Measurements from ENCODE around the gene ADAM12.

The ADAM12 gene

DNA sequence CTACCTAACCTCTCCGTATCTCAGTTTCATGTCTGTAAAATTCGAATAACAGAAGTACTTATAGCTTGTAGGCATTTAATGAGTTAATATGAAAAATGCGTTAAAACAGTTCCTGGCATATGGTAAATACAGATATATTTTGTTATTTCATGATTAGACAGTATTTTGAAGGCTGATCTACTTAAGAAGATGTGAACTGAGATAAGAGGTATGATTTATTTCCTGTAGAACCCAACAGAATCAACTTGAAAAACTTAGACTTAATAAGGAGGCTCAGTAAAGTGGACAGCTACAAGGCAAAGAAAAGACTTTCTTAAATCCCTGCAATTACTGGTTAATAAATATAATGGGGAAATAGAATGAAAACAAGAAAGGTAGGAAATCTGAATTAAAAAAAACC is 388.6 kb downstream of the ADAM12 start:
- no peak for ATAC-seq (ENCODE audit: insufficient read depth, low read depth)

GRCh38 chr10:125997586-125997985 is 390.7 kb downstream of the ADAM12 start:
- Histone ChIP-seq H3K9me3 (ENCODE audit: insufficient read depth, low read length, severe bottlenecking) (no peaks in the 10 kb centered on the region), H3K36me3 (ENCODE audit: insufficient read depth, low read length) (no peaks in the 10 kb centered on the region), H3K27ac (ENCODE audit: low read length) (no peak overlapping the region), H3K4me2 (ENCODE audit: insufficient read depth, low read length) (no peak overlapping the region), H4K20me1 (ENCODE audit: insufficient read depth, low read length) (no peaks in the 10 kb centered on the region), H2AFZ (ENCODE audit: low read depth, low read length) (no peak overlapping the region), H3K4me3 (ENCODE audit: low read depth in 1 of 2, low read length in 2 of 2) (no peak overlapping the region), H3K27me3 (ENCODE audit: insufficient read depth, low read length, poor library complexity) (no peaks in the 10 kb centered on the region), H3K79me2 (ENCODE audit: insufficient read depth, low read length) (no peaks in the 10 kb centered on the region), H3K9ac (ENCODE audit: low read depth, low read length) (no peak overlapping the region), H3K4me1 (ENCODE audit: insufficient read depth, low read length) (no peaks in the 10 kb centered on the region)
- ATAC-seq (ENCODE audit: insufficient read depth, low read depth), result no peak
- no peak for DNase-seq
- TF ChIP-seq EZH2 (IDR thresholded peaks at IDR 0.05; ENCODE audit: borderline replicate concordance, low read depth, low read length, severe bottlenecking), result no peak
- TF ChIP-seq, protein P1, sequence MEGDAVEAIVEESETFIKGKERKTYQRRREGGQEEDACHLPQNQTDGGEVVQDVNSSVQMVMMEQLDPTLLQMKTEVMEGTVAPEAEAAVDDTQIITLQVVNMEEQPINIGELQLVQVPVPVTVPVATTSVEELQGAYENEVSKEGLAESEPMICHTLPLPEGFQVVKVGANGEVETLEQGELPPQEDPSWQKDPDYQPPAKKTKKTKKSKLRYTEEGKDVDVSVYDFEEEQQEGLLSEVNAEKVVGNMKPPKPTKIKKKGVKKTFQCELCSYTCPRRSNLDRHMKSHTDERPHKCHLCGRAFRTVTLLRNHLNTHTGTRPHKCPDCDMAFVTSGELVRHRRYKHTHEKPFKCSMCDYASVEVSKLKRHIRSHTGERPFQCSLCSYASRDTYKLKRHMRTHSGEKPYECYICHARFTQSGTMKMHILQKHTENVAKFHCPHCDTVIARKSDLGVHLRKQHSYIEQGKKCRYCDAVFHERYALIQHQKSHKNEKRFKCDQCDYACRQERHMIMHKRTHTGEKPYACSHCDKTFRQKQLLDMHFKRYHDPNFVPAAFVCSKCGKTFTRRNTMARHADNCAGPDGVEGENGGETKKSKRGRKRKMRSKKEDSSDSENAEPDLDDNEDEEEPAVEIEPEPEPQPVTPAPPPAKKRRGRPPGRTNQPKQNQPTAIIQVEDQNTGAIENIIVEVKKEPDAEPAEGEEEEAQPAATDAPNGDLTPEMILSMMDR (IDR thresholded peaks at IDR 0.05; ENCODE audit: borderline replicate concordance, extremely low read depth, low read length, poor library complexity, severe bottlenecking), result no peak

More for the DNA sequence above, 388.6 kb downstream of the ADAM12 start:
- H3K4me1 ChIP-seq (ENCODE audit: insufficient read depth, low read length), result no peaks in the 10 kb centered on the region
- H3K4me3 ChIP-seq (ENCODE audit: low read depth in 1 of 2, low read length in 2 of 2), result no peak overlapping the region
- TF ChIP-seq EZH2 (IDR thresholded peaks at IDR 0.05; ENCODE audit: borderline replicate concordance, low read depth, low read length, severe bottlenecking), result no peak
- H3K9me3 ChIP-seq (ENCODE audit: insufficient read depth, low read length, severe bottlenecking), result no peaks in the 10 kb centered on the region
- no peak overlapping the region for H2AFZ ChIP-seq (ENCODE audit: low read depth, low read length)
- H3K27me3 ChIP-seq (ENCODE audit: insufficient read depth, low read length, poor library complexity), result no peaks in the 10 kb centered on the region
- H3K79me2 ChIP-seq (ENCODE audit: insufficient read depth, low read length), result no peaks in the 10 kb centered on the region
- no peak overlapping the region for H3K9ac ChIP-seq (ENCODE audit: low read depth, low read length)
- DNase-seq, result no peak
- no peaks in the 10 kb centered on the region for H3K36me3 ChIP-seq (ENCODE audit: insufficient read depth, low read length)
- no peak overlapping the region for H3K4me2 ChIP-seq (ENCODE audit: insufficient read depth, low read length)
- H4K20me1 ChIP-seq (ENCODE audit: insufficient read depth, low read length), result no peaks in the 10 kb centered on the region
- H3K27ac ChIP-seq (ENCODE audit: low read length), result no peak overlapping the region

DNA sequence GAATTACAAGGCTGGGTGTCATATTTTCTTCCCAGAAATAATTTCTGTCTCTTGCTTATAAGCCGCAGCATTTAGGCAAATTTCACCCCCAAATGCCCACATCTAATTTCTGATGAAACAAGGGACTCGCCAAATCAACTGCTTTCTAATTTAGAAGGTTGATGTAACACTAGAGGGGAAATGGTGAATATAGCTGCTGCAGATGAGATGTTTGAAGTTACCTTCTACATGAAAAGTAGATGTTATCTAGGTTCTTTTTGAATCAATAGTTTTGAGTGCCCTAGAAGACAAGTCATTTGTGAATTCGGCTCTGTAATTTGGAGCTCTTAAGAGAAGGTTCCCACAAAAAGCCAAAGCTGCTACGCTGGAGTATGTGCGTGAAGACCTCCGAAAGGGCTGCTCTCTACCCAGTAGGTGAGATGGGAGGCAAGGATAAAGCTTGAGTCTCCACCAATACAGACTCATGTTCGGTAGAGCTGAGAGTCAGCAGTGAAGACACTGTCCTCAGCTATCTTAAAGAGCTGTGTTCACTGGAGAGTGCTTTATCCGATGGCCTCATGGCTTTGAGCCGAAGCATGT is 392.5 kb downstream of the ADAM12 start:
- Histone ChIP-seq H3K27ac (ENCODE audit: low read length) (no peak overlapping the region), H3K9ac (ENCODE audit: low read depth, low read length) (no peak overlapping the region), H3K4me1 (ENCODE audit: insufficient read depth, low read length) (no peaks in the 10 kb centered on the region), H3K36me3 (ENCODE audit: insufficient read depth, low read length) (no peaks in the 10 kb centered on the region), H3K27me3 (ENCODE audit: insufficient read depth, low read length, poor library complexity) (no peaks in the 10 kb centered on the region), H3K4me2 (ENCODE audit: insufficient read depth, low read length) (no peak overlapping the region), H3K4me3 (ENCODE audit: low read depth in 1 of 2, low read length in 2 of 2) (no peak overlapping the region), H3K9me3 (ENCODE audit: insufficient read depth, low read length, severe bottlenecking) (no peaks in the 10 kb centered on the region), H4K20me1 (ENCODE audit: insufficient read depth, low read length) (no peaks in the 10 kb centered on the region), H3K79me2 (ENCODE audit: insufficient read depth, low read length) (no peaks in the 10 kb centered on the region), H2AFZ (ENCODE audit: low read depth, low read length) (no peak overlapping the region)
- no peak for DNase-seq
- TF ChIP-seq EZH2 (IDR thresholded peaks at IDR 0.05; ENCODE audit: borderline replicate concordance, low read depth, low read length, severe bottlenecking), result no peak
- TF ChIP-seq, protein P1 (IDR thresholded peaks at IDR 0.05; ENCODE audit: borderline replicate concordance, extremely low read depth, low read length, poor library complexity, severe bottlenecking), result no peak
- ATAC-seq (ENCODE audit: insufficient read depth, low read depth), result no peak

DNA sequence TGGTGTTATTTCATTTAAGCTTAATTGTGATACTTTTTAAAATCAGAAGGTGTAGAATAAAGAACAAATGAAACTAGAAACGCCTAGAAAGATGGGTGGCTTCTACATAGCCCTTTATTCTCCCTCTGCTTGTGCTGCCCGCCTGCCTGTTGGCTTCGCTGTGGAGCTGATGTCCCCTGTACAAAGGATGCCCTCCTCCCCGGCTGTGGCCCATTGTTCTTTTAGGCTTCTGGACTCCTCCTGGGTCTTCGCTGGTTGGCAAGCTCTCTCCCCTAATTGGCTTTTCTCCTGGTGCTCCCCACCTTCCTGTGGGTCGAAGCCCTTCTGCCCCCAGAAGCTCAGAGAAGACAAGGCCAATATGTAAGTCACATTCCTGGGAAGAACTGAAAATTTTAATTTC is 393.7 kb downstream of the ADAM12 start:
- Histone ChIP-seq H2AFZ (ENCODE audit: low read depth, low read length) (no peak overlapping the region), H3K9ac (ENCODE audit: low read depth, low read length) (no peak overlapping the region), H3K79me2 (ENCODE audit: insufficient read depth, low read length) (no peaks in the 10 kb centered on the region), H3K27me3 (ENCODE audit: insufficient read depth, low read length, poor library complexity) (no peaks in the 10 kb centered on the region), H3K4me2 (ENCODE audit: insufficient read depth, low read length) (no peak overlapping the region), H3K9me3 (ENCODE audit: insufficient read depth, low read length, severe bottlenecking) (no peaks in the 10 kb centered on the region), H3K36me3 (ENCODE audit: insufficient read depth, low read length) (no peaks in the 10 kb centered on the region), H3K4me3 (ENCODE audit: low read depth in 1 of 2, low read length in 2 of 2) (no peak overlapping the region), H4K20me1 (ENCODE audit: insufficient read depth, low read length) (no peaks in the 10 kb centered on the region), H3K27ac (ENCODE audit: low read length) (no peak overlapping the region), H3K4me1 (ENCODE audit: insufficient read depth, low read length) (no peaks in the 10 kb centered on the region)
- DNase-seq, result no peak
- TF ChIP-seq EZH2 (IDR thresholded peaks at IDR 0.05; ENCODE audit: borderline replicate concordance, low read depth, low read length, severe bottlenecking), result no peak
- TF ChIP-seq, protein P1 (IDR thresholded peaks at IDR 0.05; ENCODE audit: borderline replicate concordance, extremely low read depth, low read length, poor library complexity, severe bottlenecking), result no peak
- no peak for ATAC-seq (ENCODE audit: insufficient read depth, low read depth)
